HuH-7 (cell line): ENCODE measurements around the gene EFCAB14.
"Not testable (repeated sequence)": the region's sequence is repeated elsewhere in the genome, so short reads cannot be mapped to it uniquely, and the experiment has no call there.

Source experiments
- DNase-seq: peaks from one replicate; pipeline ENCODE4 v3.0.0; 2011; ENCODE audit warnings: low spot score

Gene EFCAB14

GRCh38 chr1:46654012-46654411 lies 64.9 kb downstream of the EFCAB14 start:
- DNase-seq = no peak

GRCh38 chr1:46653405-46653958 lies 65.4 kb downstream of the EFCAB14 start:
- DNase-seq = no peak

- no peak for DNase-seq
These were observed 66.4 kb downstream of the EFCAB14 start for GRCh38 chr1:46652321-46653100.

- DNase-seq = not testable (repeated sequence)
These were observed 67.8 kb downstream of the EFCAB14 start for GRCh38 chr1:46651152-46651551.

- DNase-seq = no peak
These were observed 68.4 kb downstream of the EFCAB14 start for GRCh38 chr1:46650491-46650890.

- DNase-seq = no peak
These were observed 69.2 kb downstream of the EFCAB14 start for GRCh38 chr1:46649764-46650163.

GRCh38 chr1:46647611-46648010 lies 71.3 kb downstream of the EFCAB14 start:
- DNase-seq = no peak

- DNase-seq = no peak
These were observed 72.1 kb downstream of the EFCAB14 start for GRCh38 chr1:46646844-46647243.

- no peak for DNase-seq
These were observed 72.6 kb downstream of the EFCAB14 start for GRCh38 chr1:46646331-46646730.

- DNase-seq = no peak
These were observed 73.1 kb downstream of the EFCAB14 start for GRCh38 chr1:46645815-46646214.

- no peak for DNase-seq
These were observed 75.5 kb downstream of the EFCAB14 start for GRCh38 chr1:46643368-46643775.

GRCh38 chr1:46642115-46642680 lies 76.7 kb downstream of the EFCAB14 start:
- no peak for DNase-seq

GRCh38 chr1:46639547-46639946 lies 79.4 kb downstream of the EFCAB14 start:
- DNase-seq = no peak

- no peak for DNase-seq
These were observed 80.0 kb downstream of the EFCAB14 start for GRCh38 chr1:46638921-46639320.

GRCh38 chr1:46637444-46638083 lies 81.3 kb downstream of the EFCAB14 start:
- no peak for DNase-seq

- no peak for DNase-seq
These were observed 83.7 kb downstream of the EFCAB14 start for GRCh38 chr1:46635205-46635604.

- DNase-seq = no peak
These were observed 88.2 kb downstream of the EFCAB14 start for GRCh38 chr1:46630719-46631118.
